KBM-7 (cell line): Measurements from ENCODE around the gene SULT2B1.

ENCODE experiments used
- DNase-seq: peaks from one replicate; pipeline ENCODE4 v3.0.0-alpha.2; 2015
- in situ Hi-C: fragments of 300-500 bp; cut with MboI; formaldehyde crosslinking; loops from 2 replicates; pipeline ENCODE4 v1.14.3; 2020; ENCODE audit warnings: low sequenced_read_pairs, low pct_unique_long_range_greater_than_20kb, mixed read lengths

The SULT2B1 gene

GRCh38 chr19:48614436-48615230 lies 62.7 kb downstream of the SULT2B1 start, which contains the start of gene FAM83E:
Gene FAM83E (minus strand): TSS chr19:48615076. CDS start chr19:48613372, 1,704 bp downstream.
- in situ Hi-C loops, result no loop called here
- no peak for DNase-seq

DNA sequence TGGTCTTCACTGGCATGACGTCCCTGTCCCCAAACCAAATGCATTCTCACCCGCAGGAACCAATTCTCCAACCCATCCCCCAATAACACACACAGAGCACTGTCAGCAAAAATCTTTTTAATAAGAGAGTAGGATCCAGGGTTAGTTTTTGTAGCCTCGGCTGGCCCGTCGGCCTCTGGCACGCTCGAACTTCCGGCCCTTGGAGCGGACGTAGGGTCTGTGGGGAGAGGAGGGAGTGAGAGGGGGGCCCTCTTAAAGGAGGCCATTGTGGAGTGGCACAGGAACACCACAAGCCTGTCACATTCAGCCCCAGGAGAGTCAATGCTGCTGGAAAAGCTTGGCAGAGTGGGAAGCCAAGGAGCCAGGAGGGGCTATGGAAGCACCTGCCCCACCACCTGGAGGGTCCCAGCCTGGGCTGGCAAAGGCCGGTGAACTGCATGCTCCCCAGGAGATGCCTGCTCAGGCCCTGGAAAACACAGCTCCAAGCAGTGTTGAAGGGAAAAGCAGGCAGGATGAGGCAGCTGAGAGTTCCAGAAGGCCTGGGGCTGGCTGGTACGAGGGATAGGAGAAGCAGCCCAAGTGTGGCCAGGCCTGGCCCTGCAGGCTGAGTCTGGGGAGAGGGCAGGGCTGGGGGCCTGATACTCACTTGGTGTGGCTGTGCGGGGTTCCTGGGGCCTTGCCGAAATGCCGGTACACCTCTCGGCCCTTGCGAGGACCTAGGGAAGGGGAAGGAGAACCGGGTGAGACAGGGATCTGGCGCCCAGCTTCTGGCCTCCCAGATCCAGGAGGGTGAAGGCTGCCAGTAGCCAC lies 63.5 kb downstream of the SULT2B1 start:
- in situ Hi-C loops, result no loop called here
- DNase-seq, result no peak

- in situ Hi-C loops, result no loop called here
- DNase-seq, result no peak
Observed at GRCh38 chr19:48616041-48616436, 64.1 kb downstream of the SULT2B1 start.

DNA sequence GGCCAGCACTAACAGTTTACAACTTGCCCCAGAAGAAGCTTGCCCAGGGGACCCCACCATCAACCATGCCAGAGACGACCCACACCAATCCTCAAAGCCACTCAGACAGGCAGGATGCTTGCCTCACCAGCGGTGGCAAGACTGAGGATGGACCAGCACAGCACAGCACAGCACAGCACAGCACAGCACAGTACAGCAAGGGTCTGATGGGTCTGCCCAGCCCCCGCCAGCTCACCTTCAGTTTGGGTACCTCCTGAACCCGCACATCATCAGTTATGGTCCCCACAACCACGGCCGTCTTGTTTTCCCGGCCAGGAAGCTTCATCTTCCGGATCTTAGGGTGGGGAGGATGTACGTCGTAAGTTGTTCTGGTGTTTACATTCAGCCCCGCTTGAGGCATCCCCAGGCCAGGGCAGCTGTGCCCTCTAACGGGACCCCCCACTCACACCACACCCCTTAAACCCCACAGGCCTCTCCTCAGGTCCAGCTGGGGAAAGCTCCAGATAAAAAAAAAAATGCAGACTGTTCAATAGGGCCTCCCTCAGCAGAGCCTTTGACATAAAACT lies 64.6 kb downstream of the SULT2B1 start:
- DNase-seq, result no peak
- in situ Hi-C loops, result no loop called here

DNA sequence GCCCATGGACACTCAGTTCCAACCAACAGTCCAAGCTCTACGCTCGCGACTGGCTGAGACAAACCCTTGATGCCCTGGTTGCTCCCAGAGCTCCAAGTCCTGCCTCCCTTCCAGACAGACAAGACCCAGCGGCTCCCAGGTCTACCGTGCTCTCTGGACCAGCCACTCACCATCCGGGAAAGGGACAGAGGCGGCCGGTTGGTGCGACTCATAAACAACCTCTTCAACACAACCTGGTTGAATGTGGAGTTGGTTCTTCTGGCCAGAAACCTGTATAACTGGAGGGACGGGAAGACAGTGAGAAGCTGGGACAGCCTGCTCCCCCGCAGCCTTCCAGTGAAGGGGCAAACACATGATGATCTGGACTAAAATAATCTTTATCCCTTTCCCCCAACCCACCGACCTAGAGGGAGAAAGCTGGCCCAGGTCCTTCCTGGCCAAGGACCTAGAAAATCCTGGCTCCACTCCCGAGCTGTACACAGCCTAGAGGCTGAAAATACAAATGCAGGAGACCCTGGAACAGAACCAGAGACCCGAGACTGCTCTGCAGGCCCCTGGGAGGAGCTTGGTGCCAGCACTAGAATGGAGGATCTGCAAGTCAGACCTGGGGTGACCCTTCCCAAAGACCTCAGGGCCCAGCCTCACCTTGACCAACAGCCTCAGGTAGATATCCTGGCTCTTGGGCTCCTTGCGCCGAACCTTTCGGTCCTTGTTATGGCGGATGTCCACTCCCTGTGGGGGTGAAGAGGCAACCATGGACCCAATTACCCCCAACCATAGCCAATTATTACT lies 65.4 kb downstream of the SULT2B1 start:
- DNase-seq, result no peak
- in situ Hi-C loops, result no loop called here

GRCh38 chr19:48618278-48618915 lies 66.4 kb downstream of the SULT2B1 start:
- DNase-seq, result no peak

GRCh38 chr19:48618916-48619691 lies 67.1 kb downstream of the SULT2B1 start, which contains the start of the genes RPL18 and SPHK2:
Gene RPL18 (minus strand): TSS chr19:48619178. CDS start chr19:48619143, 35 bp downstream.
Gene SPHK2 (plus strand): TSS chr19:48619506. CDS start chr19:48620515, 1,009 bp downstream.
- in situ Hi-C loops, result no loop called here
- peak; percentile 99 for DNase-seq

More at GRCh38 chr19:48618278-48618915, 66.4 kb downstream of the SULT2B1 start:
- in situ Hi-C loops, result no loop called here

DNA sequence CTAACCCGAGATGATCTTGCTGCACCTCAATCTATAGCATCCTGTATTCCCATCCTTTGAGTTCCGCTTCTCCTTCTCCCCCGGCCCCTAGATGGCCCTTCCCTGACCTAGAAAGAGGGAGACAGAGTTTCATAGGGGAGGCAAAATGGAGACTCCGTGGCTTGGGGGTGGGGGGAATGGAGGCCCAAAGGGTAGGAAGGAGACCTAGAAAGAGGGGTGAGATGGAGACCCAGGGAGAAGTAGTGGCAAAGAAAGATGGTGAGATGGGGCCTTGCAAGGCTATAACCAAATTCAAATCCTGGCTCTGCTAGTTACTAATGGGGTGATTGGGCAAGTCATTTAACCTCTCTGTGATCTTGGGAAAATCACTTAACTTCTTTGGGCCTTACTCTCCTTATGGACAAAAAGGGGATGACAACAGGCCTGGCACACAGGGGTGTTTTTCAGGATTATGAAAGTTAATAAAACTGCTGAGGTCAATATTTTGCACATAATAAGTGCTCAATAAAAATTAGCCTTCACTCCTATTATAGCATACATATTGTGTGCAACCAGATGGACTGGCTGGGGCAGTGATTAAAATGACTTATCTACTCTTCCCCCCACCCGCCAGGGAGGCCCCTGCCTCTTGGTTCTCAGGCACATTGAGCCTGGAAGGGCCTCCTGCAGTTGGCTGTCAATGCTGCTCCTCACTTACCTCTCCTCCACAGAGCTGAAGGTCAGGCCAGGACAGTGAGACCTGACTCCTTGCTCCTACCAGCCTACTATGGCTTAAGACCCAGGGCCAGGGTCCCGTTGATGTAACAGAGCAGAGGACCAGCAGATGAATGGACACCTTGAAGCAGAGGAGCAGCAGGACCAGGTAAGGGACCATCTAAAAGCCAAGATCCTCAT lies 68.0 kb downstream of the SULT2B1 start:
- in situ Hi-C loops, result no loop called here
- DNase-seq, result no peak

DNA sequence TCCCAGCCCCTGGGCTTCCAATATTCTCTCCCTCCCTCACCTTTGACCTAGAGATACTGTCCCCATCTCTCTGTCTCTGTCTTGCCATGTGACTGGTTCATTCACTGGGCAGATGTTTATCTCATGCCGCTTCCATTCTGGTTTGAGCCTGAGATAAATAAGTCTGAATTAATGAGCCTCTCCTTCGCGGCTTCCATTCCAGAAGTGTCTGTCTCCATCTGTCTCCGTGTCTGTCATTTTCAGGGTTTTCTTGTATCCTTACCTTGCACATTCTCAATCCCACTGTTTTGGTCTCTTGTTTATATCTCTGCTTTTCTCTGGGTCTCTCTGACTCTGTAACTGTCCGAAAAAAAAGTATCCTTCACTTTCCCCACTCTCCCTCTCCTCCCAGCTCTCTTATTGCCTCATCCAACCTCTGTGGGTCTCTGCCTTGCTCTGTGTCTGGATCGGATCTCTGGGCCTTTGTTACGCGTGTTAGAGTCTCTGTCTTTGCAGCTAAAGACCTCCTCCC lies 71.6 kb downstream of the SULT2B1 start:
- in situ Hi-C loops, result no loop called here
- no peak for DNase-seq

DNA sequence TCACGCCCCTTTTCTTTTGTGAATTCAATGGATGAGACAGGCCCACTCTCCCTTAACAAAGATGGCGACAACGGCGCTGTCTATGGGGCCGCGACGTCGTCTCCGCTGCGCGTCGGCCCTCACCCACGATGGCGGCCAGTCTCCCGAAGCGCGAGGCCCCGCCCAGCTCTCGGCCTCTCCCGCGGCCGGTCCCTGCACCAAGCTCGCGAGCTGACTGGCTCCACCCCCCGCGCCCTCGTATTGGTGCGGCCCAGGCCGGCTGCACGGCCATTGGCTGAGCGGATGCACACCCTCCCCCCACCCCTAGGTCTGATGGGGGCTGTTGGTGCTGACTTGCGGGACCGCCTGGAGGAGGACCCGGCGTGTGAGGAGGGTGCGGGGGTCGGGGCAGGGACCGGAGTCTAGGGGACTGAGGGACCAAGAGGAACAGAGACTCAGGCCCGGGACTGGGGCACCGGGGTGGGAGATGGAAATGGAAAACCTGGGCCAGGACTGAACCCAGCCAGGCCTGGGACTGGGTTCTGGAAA lies 72.2 kb downstream of the SULT2B1 start:
- in situ Hi-C loops, result no loop called here
- peak; percentile 97 for DNase-seq

DNA sequence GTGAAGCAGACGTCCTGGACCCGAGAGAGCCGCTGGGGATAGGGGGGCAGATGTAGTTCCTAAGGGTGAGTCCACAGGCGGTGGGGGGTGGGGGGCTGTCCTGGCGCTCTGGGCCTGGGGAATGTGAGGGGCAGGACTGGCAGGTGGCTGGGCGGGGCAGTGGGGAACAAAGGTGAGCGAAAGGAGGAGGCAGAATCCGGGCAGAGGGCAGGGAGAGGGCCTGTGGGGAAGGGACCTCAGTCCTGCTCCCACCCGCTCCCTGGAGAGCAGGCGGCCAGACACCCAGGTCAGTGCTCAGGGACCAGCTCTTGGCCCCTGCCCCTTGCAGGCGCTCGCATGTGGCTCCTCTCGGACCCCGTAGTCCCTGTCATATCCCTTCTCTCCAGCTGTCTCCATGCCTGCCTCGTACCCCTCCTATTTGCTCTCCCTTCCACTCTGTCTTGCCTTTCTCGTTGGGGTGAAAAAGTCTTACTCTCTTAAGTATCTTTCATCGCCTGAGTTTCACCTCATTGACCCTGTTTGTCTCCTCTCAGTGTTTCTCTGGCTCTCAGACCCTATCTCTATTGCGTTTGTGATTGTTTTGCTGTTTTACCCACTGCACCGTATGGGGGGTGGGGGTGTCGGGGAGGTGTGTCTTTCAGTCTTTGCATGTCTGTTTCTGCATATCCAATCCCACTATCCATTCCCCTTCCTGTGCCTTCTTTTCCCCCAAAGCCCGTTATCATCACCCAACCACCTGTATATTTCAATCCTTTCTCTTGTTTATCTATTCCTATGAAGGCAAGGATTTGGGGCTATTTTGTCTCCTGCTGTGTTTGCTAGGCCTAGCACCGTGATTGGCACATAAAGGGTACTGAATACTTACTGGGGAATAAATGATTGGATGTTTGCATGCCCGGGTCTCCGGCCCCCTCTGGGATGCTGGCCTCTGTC lies 73.1 kb downstream of the SULT2B1 start:
- no peak for DNase-seq
- in situ Hi-C loops, result no loop called here

DNA sequence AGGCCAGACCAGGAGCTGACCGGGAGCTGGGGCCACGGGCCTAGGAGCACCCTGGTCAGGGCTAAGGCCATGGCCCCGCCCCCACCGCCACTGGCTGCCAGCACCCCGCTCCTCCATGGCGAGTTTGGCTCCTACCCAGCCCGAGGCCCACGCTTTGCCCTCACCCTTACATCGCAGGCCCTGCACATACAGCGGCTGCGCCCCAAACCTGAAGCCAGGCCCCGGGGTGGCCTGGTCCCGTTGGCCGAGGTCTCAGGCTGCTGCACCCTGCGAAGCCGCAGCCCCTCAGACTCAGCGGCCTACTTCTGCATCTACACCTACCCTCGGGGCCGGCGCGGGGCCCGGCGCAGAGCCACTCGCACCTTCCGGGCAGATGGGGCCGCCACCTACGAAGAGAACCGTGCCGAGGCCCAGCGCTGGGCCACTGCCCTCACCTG lies 73.9 kb downstream of the SULT2B1 start:
- in situ Hi-C loops, result no loop called here
- DNase-seq, result no peak

DNA sequence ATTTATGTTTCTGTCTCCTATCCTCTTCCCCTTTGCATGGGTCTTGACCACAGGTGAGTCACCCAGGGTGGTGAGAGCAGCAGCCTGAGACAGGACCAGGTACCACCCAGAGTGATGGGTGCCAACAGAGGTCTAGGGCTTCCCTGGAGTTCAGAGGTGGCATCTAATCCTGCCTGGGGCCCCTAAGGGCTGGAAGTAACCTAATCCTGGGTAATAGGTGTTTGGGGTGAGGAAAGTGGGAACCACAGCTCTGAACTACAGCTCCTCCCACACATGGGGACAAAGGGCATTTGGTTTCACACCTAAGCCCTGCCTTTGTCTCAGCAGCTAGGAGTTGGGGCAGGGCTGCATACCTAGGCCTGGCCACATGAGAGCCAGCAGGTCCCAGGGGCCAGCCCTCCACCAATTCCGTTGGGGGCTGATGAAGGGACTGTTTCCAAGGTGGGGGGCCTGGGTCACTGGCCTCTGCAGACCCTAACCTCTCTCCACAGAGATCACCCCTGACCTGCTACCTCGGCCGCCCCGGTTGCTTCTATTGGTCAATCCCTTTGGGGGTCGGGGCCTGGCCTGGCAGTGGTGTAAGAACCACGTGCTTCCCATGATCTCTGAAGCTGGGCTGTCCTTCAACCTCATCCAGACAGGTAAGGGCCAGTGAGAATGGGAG lies 75.4 kb downstream of the SULT2B1 start:
- no peak for DNase-seq
- in situ Hi-C loops, result no loop called here

GRCh38 chr19:48627865-48628314 lies 75.9 kb downstream of the SULT2B1 start:
- DNase-seq, result no peak
- in situ Hi-C loops, result no loop called here
